ENCODE results near the gene RAD51B. TPM values are rescaled to one million over a fixed set of nuclear protein-coding genes. Genes with fewer than 3 reads are reported as not detected.

Gene RAD51B
- total RNA-seq, 1 experiment from 2014 or later, result 16.7 TPM

GRCh38 chr14:68650404-68650994, 830.9 kb downstream of the RAD51B start:
- no peaks in the 10 kb centered on the region for H3K9me3 ChIP-seq (ENCODE audit: control insufficient read depth, low read depth, low read length)
- H3K18ac ChIP-seq (ENCODE audit: insufficient read length, low read depth, low read length), result no peak overlapping the region
- H3K14ac ChIP-seq (ENCODE audit: insufficient read depth, low read length), result no peak overlapping the region
- no peak overlapping the region for H2BK5ac ChIP-seq (ENCODE audit: insufficient read length, low read length)
- H4K91ac ChIP-seq (ENCODE audit: insufficient read length, low read depth, low read length), result no peak overlapping the region
- no peak overlapping the region for H3K9ac ChIP-seq (ENCODE audit: extremely low read depth, insufficient read length, low read length)
- no peak overlapping the region for H3T11ph ChIP-seq (ENCODE audit: low read length)
- peak; percentile 3 for DNase-seq
- H4K5ac ChIP-seq (ENCODE audit: insufficient read length, low read depth, low read length), result no peak overlapping the region
- no peaks in the 10 kb centered on the region for H3K23me2 ChIP-seq (ENCODE audit: insufficient read length, low read depth, low read length, poor library complexity, severe bottlenecking)
- H3K4ac ChIP-seq (ENCODE audit: low read depth, low read length), result no peak overlapping the region
- H3K56ac ChIP-seq (ENCODE audit: insufficient read length, low read depth, low read length), result no peak overlapping the region
- H3K4me1 ChIP-seq (ENCODE audit: insufficient read depth, low read length), result no peaks in the 10 kb centered on the region; the same call in 1 of the 2 replicates
- H2BK120ac ChIP-seq (ENCODE audit: low read depth, low read length, poor library complexity, severe bottlenecking), result no peak overlapping the region
- Mint-ChIP-seq H3K36me3 (ENCODE audit: insufficient read depth in 1 of 3, low read depth in 3 of 3) (no peaks in the 10 kb centered on the region), H3K27ac (no peak overlapping the region), H3K4me1 (peaks cover 23 to 28% of the 10 kb centered on the region in 2 experiments), H3K27me3 (ENCODE audit: low read depth) (peaks cover 3% of the 10 kb centered on the region), H3K4me3 (no peak overlapping the region), H3K9me3 (no peaks in the 10 kb centered on the region)
- no peak overlapping the region for H4K8ac ChIP-seq (replicated peaks; ENCODE audit: insufficient read length, low read depth, low read length)
- no peak overlapping the region for H2AK5ac ChIP-seq (ENCODE audit: insufficient read length, low read length)
- H3K79me2 ChIP-seq (ENCODE audit: insufficient read depth, low read length), result no peaks in the 10 kb centered on the region
- H2BK15ac ChIP-seq (ENCODE audit: low read depth, low read length), result no peak overlapping the region
- no peak overlapping the region for H2BK12ac ChIP-seq (ENCODE audit: insufficient read length, low read depth, low read length)
- H3K4me2 ChIP-seq (ENCODE audit: insufficient read depth, insufficient read length, low read length), result no peak overlapping the region
- no peaks in the 10 kb centered on the region for H3K27me3 ChIP-seq (ENCODE audit: insufficient read depth, low read length)
- H3K23ac ChIP-seq (ENCODE audit: insufficient read length, low read depth, low read length), result no peak overlapping the region
- no peak for TF ChIP-seq CTCF (conservative IDR thresholded peaks at IDR 0.05)
- no peak overlapping the region for H2AFZ ChIP-seq (ENCODE audit: low read length)
- H2BK20ac ChIP-seq (ENCODE audit: low read depth, low read length, poor library complexity, severe bottlenecking), result no peak overlapping the region
- H3K79me1 ChIP-seq (ENCODE audit: insufficient read depth, low read depth, low read length, poor library complexity, severe bottlenecking), result no peaks in the 10 kb centered on the region
- no peaks in the 10 kb centered on the region for H4K20me1 ChIP-seq (ENCODE audit: control insufficient read depth, insufficient read depth, insufficient read length)
- no peak overlapping the region for H3K27ac ChIP-seq (ENCODE audit: insufficient read length, low read depth, low read length)
